GM12878 (cell line): ENCODE data around the gene ZDHHC5. TPM values are rescaled to one million over a fixed set of nuclear protein-coding genes. Genes with fewer than 3 reads are reported as not detected.

Experiments used
- BMI1 ChIP-seq: fragments of 450-650 bp; IDR thresholded peaks from 2 replicates; pipeline ENCODE4 v1.6.1; 2016; ENCODE audit warnings: mild to moderate bottlenecking, moderate library complexity, borderline replicate concordance
- microRNA counts: library from miRNA; unstranded; fragments of <30 nt; microRNA quantifications from one replicate; lab custom pipeline; 2016
- microRNA-seq: library from miRNA; unstranded; fragments of <30 nt; microRNA quantifications from one replicate; pipeline ENCODE4, GENCODE V29; 2018
- polyA plus RNA-seq, 11 experiments: library from polyadenylated mRNA; depleted of rRNA in 4 of 11; unstranded in 6 of 11; stranded (reverse) in 5 of 11; fragments of >200 nt; fragmentation: Nextera tagmentation in 4 of 11; fragmentation: Illumina TruSeq in 1 of 11; extraction: Ambion mirVana in 4 of 11; extraction: Trizol in 1 of 11; gene quantifications; 1 replicate in 1 of 11; 2 replicates in 10 of 11; pipeline versions ENCODE4 v1.2.1 to v1.2.3, GENCODE V29; 2011 to 2016; ENCODE audit warnings: inconsistent platforms in 2 of 11, missing spikeins in 2 of 11, low read depth in 1 of 11
- small RNA-seq: library from RNA; depleted of rRNA; stranded (forward); fragments of <200 nt; gene quantifications from one replicate; pipeline ENCODE3, GENCODE V24; 2014
- total RNA-seq, 4 experiments: library from RNA; depleted of rRNA in 3 of 4; stranded (reverse); fragments of >200 nt in 3 of 4; fragmentation: Illumina TruSeq in 1 of 4; extraction: Trizol in 1 of 4; gene quantifications; 2 replicates each; pipeline versions ENCODE4 v1.2.1 to v1.2.3, GENCODE V29; 2013 to 2021
- TF ChIP-seq, protein P1 (sequence below): IDR thresholded peaks from 2 replicates; pipeline ENCODE4 v1.6.1; 2011; ENCODE audit warnings: low read depth, low read length, improper control_type of control experiment, borderline replicate concordance
- TF ChIP-seq, protein P2 (sequence below): IDR thresholded peaks from 2 replicates; pipeline ENCODE4 v1.6.1; 2011; ENCODE audit warnings: low read depth, mild to moderate bottlenecking, low read length, moderate library complexity, borderline replicate concordance; ENCODE audit errors: extremely low read depth

ZDHHC5 gene
- total and polyA plus RNA-seq, 10 of the 15 experiments (the other 5 are each of a cell fraction or from before 2014, with no cell fraction given), result 3.9 to 61.3 (median 37.6) TPM

DNA sequence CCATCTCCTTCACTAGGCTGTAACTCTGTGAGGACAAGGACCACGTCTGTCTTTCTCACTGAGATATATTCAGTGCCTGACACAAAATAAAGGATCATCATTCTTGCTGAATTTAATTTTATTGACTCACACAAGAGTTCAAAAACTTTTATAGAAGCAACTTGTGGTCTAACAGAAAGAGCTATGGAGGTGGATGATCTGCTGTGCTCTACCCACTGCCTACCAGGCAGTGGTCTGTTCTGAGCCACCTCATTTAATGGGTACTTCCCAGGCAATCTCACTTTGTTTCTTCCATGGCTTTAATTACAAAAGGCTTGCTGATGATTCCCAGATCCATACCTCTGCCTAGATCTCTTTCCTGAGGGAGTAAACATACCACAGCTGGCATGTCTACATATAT, 79.0 kb downstream of the ZDHHC5 start (continued):
- TF ChIP-seq, protein P1, sequence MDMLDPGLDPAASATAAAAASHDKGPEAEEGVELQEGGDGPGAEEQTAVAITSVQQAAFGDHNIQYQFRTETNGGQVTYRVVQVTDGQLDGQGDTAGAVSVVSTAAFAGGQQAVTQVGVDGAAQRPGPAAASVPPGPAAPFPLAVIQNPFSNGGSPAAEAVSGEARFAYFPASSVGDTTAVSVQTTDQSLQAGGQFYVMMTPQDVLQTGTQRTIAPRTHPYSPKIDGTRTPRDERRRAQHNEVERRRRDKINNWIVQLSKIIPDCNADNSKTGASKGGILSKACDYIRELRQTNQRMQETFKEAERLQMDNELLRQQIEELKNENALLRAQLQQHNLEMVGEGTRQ, result no peak
- TF ChIP-seq BMI1, result no peak
- TF ChIP-seq, protein P2, sequence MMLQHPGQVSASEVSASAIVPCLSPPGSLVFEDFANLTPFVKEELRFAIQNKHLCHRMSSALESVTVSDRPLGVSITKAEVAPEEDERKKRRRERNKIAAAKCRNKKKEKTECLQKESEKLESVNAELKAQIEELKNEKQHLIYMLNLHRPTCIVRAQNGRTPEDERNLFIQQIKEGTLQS, result no peak

MicroRNA genes within 50 kb of the gene (microRNA counts, 767-probe panel; counts per million panel counts)
- microRNA hsa-miR-130a-3p (lab: Ali Mortazavi, UCI), result 2,083 counts per million, percentile 77 among the panel's probes with 10 or more counts

Small RNAs within 50 kb of the gene (microRNA-seq; reads per million reads assigned to microRNA genes)
- gene MIR130A, result 617 reads per million, percentile 86 among the genes with 10 or more reads in this experiment

Small RNAs within 50 kb of the gene (small RNA-seq; reads per million reads assigned to genes)
- 32.4 reads per million, percentile 98 among the genes with 10 or more reads in this experiment for gene MIR130A
- not detected for gene TMX2-CTNND1

Other genes with a start within 250 kb of the ZDHHC5 start
Only the 7 nearest of the 14 such genes appear.
- not detected in 2 replicates for gene SERPING1, start 70.4 kb upstream of the ZDHHC5 start, total RNA-seq (2014; rRNA removed)
- not detected in 2 replicates for gene SERPING1, start 70.4 kb upstream of the ZDHHC5 start, total RNA-seq (2014; rRNA removed; fragmentation: Illumina TruSeq; extraction: Trizol)
- 1.3 and 1.4 TPM in 2 replicates for gene SERPING1, start 70.4 kb upstream of the ZDHHC5 start, total RNA-seq (2021)
- not detected in 2 replicates for gene SERPING1, start 70.4 kb upstream of the ZDHHC5 start, polyA plus RNA-seq (2011; rRNA removed)
- gene SERPING1, start 70.4 kb upstream of the ZDHHC5 start, polyA plus RNA-seq (2014; fragmentation: Illumina TruSeq; extraction: Trizol), result not detected in 2 replicates
- not detected for gene SERPING1, start 70.4 kb upstream of the ZDHHC5 start, polyA plus RNA-seq (2014; fragmentation: Nextera tagmentation; extraction: Ambion mirVana)
- not detected in 2 replicates for gene SERPING1, start 70.4 kb upstream of the ZDHHC5 start, polyA plus RNA-seq (2014; rRNA removed)
- under 1 TPM in 1 of 2 experiments, not detected in 1; 0.24 TPM for gene SERPING1, start 70.4 kb upstream of the ZDHHC5 start, polyA plus RNA-seq (2016; fragmentation: Nextera tagmentation; extraction: Ambion mirVana)
- 0.05 TPM in 1 of 2 replicates, not detected in the other for gene YPEL4, start 18.2 kb upstream of the ZDHHC5 start, total RNA-seq (2014; rRNA removed)
- 0.09 TPM in 1 of 2 replicates, not detected in the other for gene YPEL4, start 18.2 kb upstream of the ZDHHC5 start, total RNA-seq (2014; rRNA removed; fragmentation: Illumina TruSeq; extraction: Trizol)
- 0.13 TPM in 1 of 2 replicates, not detected in the other for gene YPEL4, start 18.2 kb upstream of the ZDHHC5 start, total RNA-seq (2021)
- 0.26 and 0.39 TPM in 2 replicates for gene YPEL4, start 18.2 kb upstream of the ZDHHC5 start, polyA plus RNA-seq (2011; rRNA removed)
- not detected in 2 replicates for gene YPEL4, start 18.2 kb upstream of the ZDHHC5 start, polyA plus RNA-seq (2014; fragmentation: Illumina TruSeq; extraction: Trizol)
- gene YPEL4, start 18.2 kb upstream of the ZDHHC5 start, polyA plus RNA-seq (2014; fragmentation: Nextera tagmentation; extraction: Ambion mirVana), result not detected
- gene YPEL4, start 18.2 kb upstream of the ZDHHC5 start, polyA plus RNA-seq (2014; rRNA removed), result 0.50 TPM in 1 of 2 replicates, not detected in the other
- under 1 TPM; 0.07 to 0.10 TPM for gene YPEL4, start 18.2 kb upstream of the ZDHHC5 start, polyA plus RNA-seq (2016; fragmentation: Nextera tagmentation; extraction: Ambion mirVana)
- 21.3 and 22.0 TPM in 2 replicates for gene CLP1, start 10.4 kb upstream of the ZDHHC5 start, total RNA-seq (2014; rRNA removed)
- 23.9 and 24.0 TPM in 2 replicates for gene CLP1, start 10.4 kb upstream of the ZDHHC5 start, total RNA-seq (2014; rRNA removed; fragmentation: Illumina TruSeq; extraction: Trizol)
- 19.9 and 20.0 TPM in 2 replicates for gene CLP1, start 10.4 kb upstream of the ZDHHC5 start, total RNA-seq (2021)
- gene CLP1, start 10.4 kb upstream of the ZDHHC5 start, polyA plus RNA-seq (2011; rRNA removed), result 29.1 and 31.7 TPM in 2 replicates
- 23.9 and 30.0 TPM in 2 replicates for gene CLP1, start 10.4 kb upstream of the ZDHHC5 start, polyA plus RNA-seq (2014; fragmentation: Illumina TruSeq; extraction: Trizol)
- gene CLP1, start 10.4 kb upstream of the ZDHHC5 start, polyA plus RNA-seq (2014; fragmentation: Nextera tagmentation; extraction: Ambion mirVana), result 10 to 100 TPM; 33.6 to 45.7 TPM
- 20.7 and 21.2 TPM in 2 replicates for gene CLP1, start 10.4 kb upstream of the ZDHHC5 start, polyA plus RNA-seq (2014; rRNA removed)
- gene CLP1, start 10.4 kb upstream of the ZDHHC5 start, polyA plus RNA-seq (2016; fragmentation: Nextera tagmentation; extraction: Ambion mirVana), result 10 to 100 TPM; 31.6 to 36.3 TPM
- gene MED19, start 44.1 kb downstream of the ZDHHC5 start, total RNA-seq (2014; rRNA removed), result 16.7 and 17.5 TPM in 2 replicates
- 13.7 and 13.9 TPM in 2 replicates for gene MED19, start 44.1 kb downstream of the ZDHHC5 start, total RNA-seq (2014; rRNA removed; fragmentation: Illumina TruSeq; extraction: Trizol)
- gene MED19, start 44.1 kb downstream of the ZDHHC5 start, total RNA-seq (2021), result 12.5 and 14.1 TPM in 2 replicates
- 16.0 and 20.1 TPM in 2 replicates for gene MED19, start 44.1 kb downstream of the ZDHHC5 start, polyA plus RNA-seq (2011; rRNA removed)
- gene MED19, start 44.1 kb downstream of the ZDHHC5 start, polyA plus RNA-seq (2014; fragmentation: Illumina TruSeq; extraction: Trizol), result 15.7 and 17.1 TPM in 2 replicates
- 1 to 10 TPM; 4.9 to 9.8 TPM for gene MED19, start 44.1 kb downstream of the ZDHHC5 start, polyA plus RNA-seq (2014; fragmentation: Nextera tagmentation; extraction: Ambion mirVana)
- gene MED19, start 44.1 kb downstream of the ZDHHC5 start, polyA plus RNA-seq (2014; rRNA removed), result 17.0 and 21.3 TPM in 2 replicates
- gene MED19, start 44.1 kb downstream of the ZDHHC5 start, polyA plus RNA-seq (2016; fragmentation: Nextera tagmentation; extraction: Ambion mirVana), result 10 to 100 TPM; 25.6 to 28.2 TPM
- gene TMX2, start 44.5 kb downstream of the ZDHHC5 start, total RNA-seq (2014; rRNA removed), result 84.2 and 90.4 TPM in 2 replicates
- 73.1 and 74.9 TPM in 2 replicates for gene TMX2, start 44.5 kb downstream of the ZDHHC5 start, total RNA-seq (2014; rRNA removed; fragmentation: Illumina TruSeq; extraction: Trizol)
- 59.3 and 64.3 TPM in 2 replicates for gene TMX2, start 44.5 kb downstream of the ZDHHC5 start, total RNA-seq (2021)
- 74.1 and 90.1 TPM in 2 replicates for gene TMX2, start 44.5 kb downstream of the ZDHHC5 start, polyA plus RNA-seq (2011; rRNA removed)
- gene TMX2, start 44.5 kb downstream of the ZDHHC5 start, polyA plus RNA-seq (2014; fragmentation: Illumina TruSeq; extraction: Trizol), result 93.2 and 102 TPM in 2 replicates
- gene TMX2, start 44.5 kb downstream of the ZDHHC5 start, polyA plus RNA-seq (2014; fragmentation: Nextera tagmentation; extraction: Ambion mirVana), result 100 to 1,000 TPM; 107 to 128 TPM
- gene TMX2, start 44.5 kb downstream of the ZDHHC5 start, polyA plus RNA-seq (2014; rRNA removed), result 66.4 and 82.7 TPM in 2 replicates
- gene TMX2, start 44.5 kb downstream of the ZDHHC5 start, polyA plus RNA-seq (2016; fragmentation: Nextera tagmentation; extraction: Ambion mirVana), result 100 to 1,000 TPM; 124 to 134 TPM
- gene SELENOH, start 73.4 kb downstream of the ZDHHC5 start, total RNA-seq (2014; rRNA removed), result 223 and 232 TPM in 2 replicates
- 74.4 and 86.2 TPM in 2 replicates for gene SELENOH, start 73.4 kb downstream of the ZDHHC5 start, total RNA-seq (2014; rRNA removed; fragmentation: Illumina TruSeq; extraction: Trizol)
- gene SELENOH, start 73.4 kb downstream of the ZDHHC5 start, total RNA-seq (2021), result 261 and 269 TPM in 2 replicates
- 169 and 210 TPM in 2 replicates for gene SELENOH, start 73.4 kb downstream of the ZDHHC5 start, polyA plus RNA-seq (2011; rRNA removed)
- gene SELENOH, start 73.4 kb downstream of the ZDHHC5 start, polyA plus RNA-seq (2014; fragmentation: Illumina TruSeq; extraction: Trizol), result 25.7 and 39.3 TPM in 2 replicates
- 100 to 1,000 TPM in 1 of 2 experiments, 10 to 100 TPM in 1; 20.3 to 101 TPM for gene SELENOH, start 73.4 kb downstream of the ZDHHC5 start, polyA plus RNA-seq (2014; fragmentation: Nextera tagmentation; extraction: Ambion mirVana)
- gene SELENOH, start 73.4 kb downstream of the ZDHHC5 start, polyA plus RNA-seq (2014; rRNA removed), result 277 and 283 TPM in 2 replicates
- gene SELENOH, start 73.4 kb downstream of the ZDHHC5 start, polyA plus RNA-seq (2016; fragmentation: Nextera tagmentation; extraction: Ambion mirVana), result 100 to 1,000 TPM; 454 to 458 TPM
- gene BTBD18, start 83.7 kb downstream of the ZDHHC5 start, total RNA-seq (2014; rRNA removed), result 0.05 TPM in 1 of 2 replicates, not detected in the other
- gene BTBD18, start 83.7 kb downstream of the ZDHHC5 start, total RNA-seq (2014; rRNA removed; fragmentation: Illumina TruSeq; extraction: Trizol), result not detected in 2 replicates
- gene BTBD18, start 83.7 kb downstream of the ZDHHC5 start, total RNA-seq (2021), result not detected in 2 replicates
- not detected in 2 replicates for gene BTBD18, start 83.7 kb downstream of the ZDHHC5 start, polyA plus RNA-seq (2011; rRNA removed)
- not detected in 2 replicates for gene BTBD18, start 83.7 kb downstream of the ZDHHC5 start, polyA plus RNA-seq (2014; fragmentation: Illumina TruSeq; extraction: Trizol)
- gene BTBD18, start 83.7 kb downstream of the ZDHHC5 start, polyA plus RNA-seq (2014; fragmentation: Nextera tagmentation; extraction: Ambion mirVana), result under 1 TPM; 0.05 to 0.11 TPM
- gene BTBD18, start 83.7 kb downstream of the ZDHHC5 start, polyA plus RNA-seq (2014; rRNA removed), result not detected in 2 replicates
- gene BTBD18, start 83.7 kb downstream of the ZDHHC5 start, polyA plus RNA-seq (2016; fragmentation: Nextera tagmentation; extraction: Ambion mirVana), result under 1 TPM; 0.28 to 0.58 TPM